IMR-90 (cell line): ENCODE measurements around the gene MSI2. TPM values are rescaled to one million over a fixed set of nuclear protein-coding genes. Genes with fewer than 3 reads are reported as not detected.

ENCODE experiments used
- ATAC-seq: fragments of 200-7000 bp; cut with Tn5 transposase; 2 replicates; pipeline ENCODE4 v1.9.1; 2020; ENCODE audit warnings: low read depth, mild to moderate bottlenecking, moderate library complexity
- BruUV-seq: library from RNA; stranded (reverse); fragments of 400-500 nt; replicated peaks from 2 replicates; lab custom pipeline; 2021; lab: Mats Ljungman, UMichigan
- CTCF ChIA-PET: fragments of 300-600 bp; formaldehyde crosslinking; extraction: SDS; loops from one replicate; lab custom pipeline; 2021; ENCODE audit warnings: antibody characterized with exemption; lab: Yijun Ruan, JAX
- POLR2A ChIA-PET: fragments of 300-600 bp; sonication (Branson Sonifier 250); formaldehyde crosslinking; loops from one replicate; lab custom pipeline; 2022; ENCODE audit warnings: antibody characterized with exemption; ENCODE audit not compliant: unreplicated experiment; lab: Charles Lee
- DNase-seq: peaks from one replicate; pipeline ENCODE4 v3.0.0; 2013
- H2AFZ ChIP-seq: replicated peaks from 2 replicates; pipeline ENCODE3; 2013; ENCODE audit warnings: low read length, mild to moderate bottlenecking; ENCODE audit not compliant: poor library complexity
- H2AK5ac ChIP-seq: 2 replicates; pipeline ENCODE4 v1.6.1; 2013; ENCODE audit warnings: low read depth, low read length, inconsistent platforms
- H2AK9ac ChIP-seq: replicated peaks from 2 replicates; pipeline ENCODE3; 2013; ENCODE audit warnings: mild to moderate bottlenecking, low read depth, low read length, moderate library complexity; ENCODE audit not compliant: poor library complexity
- H2BK120ac ChIP-seq: 2 replicates; pipeline ENCODE4 v1.6.1; 2013; ENCODE audit warnings: low read depth, low read length, inconsistent platforms
- H2BK15ac ChIP-seq: 3 replicates; pipeline ENCODE4 v1.6.1; 2013; ENCODE audit warnings: low read depth, low read length, inconsistent platforms
- H2BK20ac ChIP-seq: 2 replicates; pipeline ENCODE4 v1.6.1; 2013; ENCODE audit warnings: low read depth, mild to moderate bottlenecking, inconsistent platforms, low read length, moderate library complexity
- H2BK5ac ChIP-seq: 2 replicates; pipeline ENCODE4 v1.6.1; 2013; ENCODE audit warnings: mild to moderate bottlenecking, low read depth, low read length, inconsistent platforms; ENCODE audit not compliant: poor library complexity, severe bottlenecking
- H3K14ac ChIP-seq: replicated peaks from 2 replicates; pipeline ENCODE4 v1.6.1; 2013; ENCODE audit warnings: low read depth, low read length, inconsistent platforms
- H3K18ac ChIP-seq: 2 replicates; pipeline ENCODE4 v1.6.1; 2013; ENCODE audit warnings: low read depth, low read length, control low read depth
- H3K23ac ChIP-seq: 2 replicates; pipeline ENCODE4 v1.6.1; 2013; ENCODE audit warnings: low read depth, low read length, inconsistent platforms
- H3K27ac ChIP-seq: 2 replicates; pipeline ENCODE4 v1.5.1; 2013; ENCODE audit warnings: mild to moderate bottlenecking, control low read depth, low read length; ENCODE audit not compliant: insufficient read depth
- H3K27me3 ChIP-seq: 2 replicates; pipeline ENCODE4 v1.6.1; 2013; ENCODE audit warnings: low read length; ENCODE audit not compliant: control insufficient read depth, insufficient read depth
- H3K36me3 ChIP-seq: 2 replicates; pipeline ENCODE4 v1.6.1; 2013; ENCODE audit warnings: low read length, mixed read lengths; ENCODE audit not compliant: control insufficient read depth, insufficient read depth
- H3K4ac ChIP-seq: 2 replicates; pipeline ENCODE4 v1.6.1; 2013; ENCODE audit warnings: low read depth, low read length, inconsistent platforms
- H3K4me1 ChIP-seq: 2 replicates; pipeline ENCODE4 v1.6.1; 2013; ENCODE audit warnings: low read length, mixed read lengths; ENCODE audit not compliant: control insufficient read depth, insufficient read depth
- H3K4me2 ChIP-seq: 2 replicates; pipeline ENCODE4 v1.6.1; 2013; ENCODE audit warnings: low read depth, mild to moderate bottlenecking, control low read depth, low read length, moderate library complexity
- H3K4me3 ChIP-seq: 2 replicates; pipeline ENCODE4 v1.5.1; 2013; ENCODE audit warnings: low read depth, mild to moderate bottlenecking, control low read depth, low read length, moderate library complexity; ENCODE audit not compliant: insufficient read depth
- H3K56ac ChIP-seq: 2 replicates; pipeline ENCODE4 v1.6.1; 2013; ENCODE audit warnings: low read length, inconsistent platforms; ENCODE audit not compliant: insufficient read depth; ENCODE audit errors: extremely low read depth
- H3K79me1 ChIP-seq, 2 experiments: 2 replicates each; pipeline ENCODE4 v1.6.1; 2013; ENCODE audit warnings: low read length in 2 of 2, inconsistent platforms in 1 of 2, low read depth in 1 of 2
- H3K9ac ChIP-seq: 2 replicates; pipeline ENCODE4 v1.6.1; 2013; ENCODE audit warnings: low read depth, low read length, control low read depth
- H3K9me1 ChIP-seq: 2 replicates; pipeline ENCODE4 v1.6.1; 2013; ENCODE audit warnings: low read length, inconsistent platforms; ENCODE audit not compliant: insufficient read depth
- H3K9me3 ChIP-seq: 2 replicates; pipeline ENCODE4 v1.6.1; 2013; ENCODE audit warnings: low read length; ENCODE audit not compliant: control insufficient read depth, insufficient read depth
- H4K20me1 ChIP-seq: 2 replicates; pipeline ENCODE4 v1.6.1; 2013; ENCODE audit warnings: low read length, inconsistent platforms; ENCODE audit not compliant: insufficient read depth
- H4K5ac ChIP-seq: 2 replicates; pipeline ENCODE4 v1.6.1; 2013; ENCODE audit warnings: mild to moderate bottlenecking, low read depth, low read length, control low read depth
- H4K8ac ChIP-seq, 2 experiments: 2 replicates each; pipeline ENCODE4 v1.6.1; 2013; ENCODE audit warnings: low read depth in 2 of 2, low read length in 2 of 2, control low read depth in 1 of 2, inconsistent platforms in 1 of 2
- H4K91ac ChIP-seq: 2 replicates; pipeline ENCODE4 v1.6.1; 2013; ENCODE audit warnings: low read depth, low read length, inconsistent platforms; ENCODE audit not compliant: insufficient read depth
- BHLHE40 ChIP-seq: fragments of 150-350 bp; IDR thresholded peaks from 2 replicates; pipeline ENCODE4 v1.6.1; 2016; ENCODE audit warnings: mild to moderate bottlenecking, low read depth, low read length
- CEBPB ChIP-seq: IDR thresholded peaks from 2 replicates; pipeline ENCODE4 v1.6.1; 2012; ENCODE audit warnings: low read depth, low read length, improper control_type of control experiment
- CHD1 ChIP-seq: IDR thresholded peaks from 2 replicates; pipeline ENCODE4 v1.6.1; 2012; ENCODE audit warnings: low read depth, low read length, improper control_type of control experiment
- CTCF ChIP-seq: conservative IDR thresholded peaks from 2 replicates; pipeline ENCODE4 v1.5.1; 2012; ENCODE audit warnings: mild to moderate bottlenecking, low read depth, low read length, improper control_type of control experiment
- ELK1 ChIP-seq: fragments of 150-350 bp; IDR thresholded peaks from 2 replicates; pipeline ENCODE4 v1.6.1; 2016; ENCODE audit warnings: low read depth, mild to moderate bottlenecking, low read length, moderate library complexity, borderline replicate concordance
- FOS ChIP-seq: fragments of 150-350 bp; IDR thresholded peaks from 2 replicates; pipeline ENCODE4 v1.6.1; 2016; ENCODE audit warnings: low read depth, low read length
- MAFK ChIP-seq: IDR thresholded peaks from 2 replicates; pipeline ENCODE4 v1.6.1; 2012; ENCODE audit warnings: low read depth, low read length, improper control_type of control experiment
- MAZ ChIP-seq: IDR thresholded peaks from 2 replicates; pipeline ENCODE4 v1.6.1; 2012; ENCODE audit warnings: low read depth, mild to moderate bottlenecking, low read length, improper control_type of control experiment, moderate library complexity, borderline replicate concordance
- MXI1 ChIP-seq: IDR thresholded peaks from 2 replicates; pipeline ENCODE4 v1.6.1; 2012; ENCODE audit warnings: low read depth, mild to moderate bottlenecking, low read length, moderate library complexity, borderline replicate concordance
- NFE2L2 ChIP-seq: fragments of 150-350 bp; IDR thresholded peaks from 2 replicates; pipeline ENCODE4 v1.6.1; 2016; ENCODE audit warnings: low read depth, mild to moderate bottlenecking, low read length
- POLR2A ChIP-seq: IDR thresholded peaks from 2 replicates; pipeline ENCODE4 v1.6.1; 2012; ENCODE audit warnings: mild to moderate bottlenecking, low read depth, low read length
- RAD21 ChIP-seq: IDR thresholded peaks from 2 replicates; pipeline ENCODE4 v1.6.1; 2012; ENCODE audit warnings: low read length, improper control_type of control experiment
- RCOR1 ChIP-seq: IDR thresholded peaks from 2 replicates; pipeline ENCODE4 v1.6.1; 2012; ENCODE audit warnings: mild to moderate bottlenecking, low read length, improper control_type of control experiment; ENCODE audit not compliant: insufficient replicate concordance
- RFX5 ChIP-seq: IDR thresholded peaks from 2 replicates; pipeline ENCODE4 v1.8.0; 2012; ENCODE audit warnings: low read depth, mild to moderate bottlenecking, low read length, moderate library complexity
- SMC3 ChIP-seq: fragments of 150-350 bp; IDR thresholded peaks from 2 replicates; pipeline ENCODE4 v1.6.1; 2016; ENCODE audit warnings: low read depth, mild to moderate bottlenecking, antibody characterized with exemption, low read length, moderate library complexity
- USF2 ChIP-seq: fragments of 150-350 bp; IDR thresholded peaks from 2 replicates; pipeline ENCODE4 v1.6.1; 2017; ENCODE audit warnings: mild to moderate bottlenecking, antibody characterized with exemption, low read length, low read depth
- whole genome bisulfite sequencing, 2 experiments: methylation state at CpG; one replicate each; pipeline versions ENCODE4 v1.1.5 to v1.1.7; 2013; ENCODE audit warnings: missing lambda C conversion rate in 2 of 2; ENCODE audit not compliant: insufficient read length in 1 of 2; ENCODE audit errors: extremely low coverage in 2 of 2; 5-methylcytosine and 5-hydroxymethylcytosine counted together
- dilution Hi-C: fragments of 300-500 bp; cut with HindIII; formaldehyde crosslinking; loops from one replicate; pipeline ENCODE4 v1.14.3; 2018; ENCODE audit warnings: low sequenced_read_pairs; ENCODE audit not compliant: unreplicated experiment
- in situ Hi-C: fragments of 300-500 bp; cut with MboI; formaldehyde crosslinking; loops from 3 replicates; pipeline ENCODE4 v1.14.3; 2019; ENCODE audit warnings: low sequenced_read_pairs, inconsistent platforms, mixed read lengths
- intact Hi-C: fragments of 100-400 bp; cut with micrococcal nuclease; formaldehyde crosslinking; loops from 2 replicates; pipeline ENCODE4 v1.10.0; 2022
- polyA plus RNA-seq, 3 experiments: library from polyadenylated mRNA; depleted of rRNA; stranded (reverse); fragments of >200 nt; gene quantifications; 2 replicates each; pipeline ENCODE4 v1.2.3, GENCODE V29; 2012; ENCODE audit warnings: low replicate concordance in 1 of 3
- total RNA-seq: library from RNA; depleted of rRNA; stranded (reverse); fragments of >200 nt; gene quantifications from 2 replicates; pipeline ENCODE4 v1.2.3, GENCODE V29; 2012

The MSI2 gene
- total and polyA plus RNA-seq, 2 of the 4 experiments (the other 2 are of a cell fraction) = 13.0 to 16.0 TPM

GRCh38 chr17:57724729-57725125 is 468.4 kb downstream of the MSI2 start:
- Histone ChIP-seq H4K20me1 (no peaks in the 10 kb centered on the region), H3K4ac (no peak overlapping the region), H3K4me1 (no peaks in the 10 kb centered on the region), H2AFZ (no peak overlapping the region), H3K56ac (no peak overlapping the region), H3K36me3 (no peaks in the 10 kb centered on the region), H2AK9ac (no peak overlapping the region), H4K91ac (no peak overlapping the region), H3K23ac (no peak overlapping the region), H3K9me3 (no peaks in the 10 kb centered on the region), H3K14ac (no peak overlapping the region), H4K5ac (no peak overlapping the region), H2BK5ac (no peak overlapping the region), H3K79me1 (no peaks in the 10 kb centered on the region), H2AK5ac (no peak overlapping the region), H2BK120ac (no peak overlapping the region), H4K8ac (no peak overlapping the region), H3K18ac (no peak overlapping the region), H3K9me1 (no peaks in the 10 kb centered on the region), H2BK15ac (no peak overlapping the region), H2BK20ac (no peak overlapping the region), H3K4me2 (no peak overlapping the region), H3K27ac (no peak overlapping the region), H3K27me3 (peaks cover 27% of the 10 kb centered on the region), H3K4me3 (no peak overlapping the region), H3K9ac (no peak overlapping the region)
- no TSS peak for BruUV-seq
- TF ChIP-seq CHD1 (no peak), NFE2L2 (no peak), ELK1 (no peak), MAFK (no peak), RCOR1 (no peak), SMC3 (no peak), CTCF (no peak), POLR2A (no peak), CEBPB (no peak), FOS (no peak), RAD21 (no peak), BHLHE40 (no peak), RFX5 (no peak), USF2 (no peak), MXI1 (no peak), MAZ (no peak)
- ChIA-PET CTCF (interaction anchor here (0.6 kb wide), 1 partner anchor 51 kb away, joined by 4 read pairs; no protein-coding TSS in a partner anchor), POLR2A (no interaction called here)
- in situ Hi-C loops = no loop called here
- no peak for ATAC-seq
- 67% methylated on average over 1 of the region's 5 CpGs; no CpG with 5 or more reads in 1 of the 2 experiments for WGBS, 2 experiments
- no peak for DNase-seq
- dilution Hi-C loops = no loop called here
- intact Hi-C loops = no loop called here
